Upper lobe of left lung (tissue), 6 donors: ENCODE measurements around the gene RBM42. TPM values are rescaled to one million over a fixed set of nuclear protein-coding genes. Genes with fewer than 3 reads are reported as not detected.

Source experiments
- ATAC-seq, 2 donors: fragments of 200-7000 bp; cut with Tn5 transposase; one replicate each; pipeline ENCODE4 v1.9.1; 2022; ENCODE audit warnings: mild to moderate bottlenecking in 2 of 2, moderate library complexity in 2 of 2; ENCODE audit not compliant: low FRiP score in 2 of 2
- DNase-seq, 2 donors: peaks; one replicate each; pipeline ENCODE4 v3.0.0-alpha.2; 2019 to 2020
- H3K27ac ChIP-seq, 4 donors: fragments of 200-600 bp; sonication (generic); one replicate each; pipeline ENCODE4 v1.5.1; 2016 to 2019
- H3K27me3 ChIP-seq, 4 donors: fragments of 200-600 bp; sonication (generic); one replicate each; pipeline ENCODE4 v1.5.1; 2017 to 2019
- H3K36me3 ChIP-seq, 4 donors: fragments of 200-600 bp; sonication (generic); one replicate each; pipeline ENCODE4 v1.5.1; 2016 to 2019
- H3K4me1 ChIP-seq, 4 donors: fragments of 200-600 bp; sonication (generic); one replicate each; pipeline ENCODE4 v1.5.1; 2018 to 2019
- H3K4me3 ChIP-seq, 4 donors: fragments of 200-600 bp; sonication (generic); one replicate each; pipeline ENCODE4 v1.5.1; 2017 to 2019; ENCODE audit warnings: mild to moderate bottlenecking in 2 of 4, moderate library complexity in 1 of 4
- H3K9me3 ChIP-seq, 4 donors: fragments of 200-600 bp; sonication (generic); one replicate each; pipeline ENCODE4 v1.5.1; 2018 to 2019
- EP300 ChIP-seq, 4 donors: sonication (generic); formaldehyde crosslinking; IDR thresholded peaks; one replicate each; pipeline ENCODE4 v1.5.1; 2017; ENCODE audit warnings: antibody characterized with exemption in 4 of 4, control low read depth in 2 of 4
- POLR2A ChIP-seq, 4 donors: fragments of 450-650 bp; IDR thresholded peaks; one replicate each; pipeline ENCODE4 v1.5.1; 2016 to 2017; ENCODE audit warnings: antibody characterized with exemption in 4 of 4, mild to moderate bottlenecking in 2 of 4
- POLR2AphosphoS5 ChIP-seq, 2 donors: sonication (generic); formaldehyde crosslinking; IDR thresholded peaks; one replicate each; pipeline ENCODE4 v1.5.1; 2017; ENCODE audit warnings: antibody characterized with exemption in 2 of 2
- WGBS, 2 donors: methylation state at CpG; one replicate each; pipeline ENCODE4 v1.1.5; 2017 to 2018; 5-methylcytosine and 5-hydroxymethylcytosine counted together
- total RNA-seq, 6 donors: library from RNA; depleted of rRNA in 4 of 6; stranded (reverse); fragments of >200 nt in 4 of 6; gene quantifications; one replicate each; pipeline versions ENCODE4 v1.1.0 to v1.2.1, GENCODE V29; 2016 to 2021
- TF ChIP-seq, protein P1 (sequence below), 6 experiments: fragments of 450-650 bp in 4 of 6; fragments of 200-600 bp in 2 of 6; sonication (generic) in 2 of 6; IDR thresholded peaks; one replicate each; pipeline ENCODE4 v1.5.1; 2016 to 2019; ENCODE audit warnings: antibody characterized with exemption in 6 of 6
- donor health status: DM: no; HTN: no; CAD: no; lungs with moderate emphysema.
- donor health status: DM: no; HTN: yes; CAD: no; lungs with severe emphysema.

RBM42 gene
- total RNA-seq, 6 donors from 2014 or later, result 37.7 to 80.3 (median 71.3) TPM

DNA sequence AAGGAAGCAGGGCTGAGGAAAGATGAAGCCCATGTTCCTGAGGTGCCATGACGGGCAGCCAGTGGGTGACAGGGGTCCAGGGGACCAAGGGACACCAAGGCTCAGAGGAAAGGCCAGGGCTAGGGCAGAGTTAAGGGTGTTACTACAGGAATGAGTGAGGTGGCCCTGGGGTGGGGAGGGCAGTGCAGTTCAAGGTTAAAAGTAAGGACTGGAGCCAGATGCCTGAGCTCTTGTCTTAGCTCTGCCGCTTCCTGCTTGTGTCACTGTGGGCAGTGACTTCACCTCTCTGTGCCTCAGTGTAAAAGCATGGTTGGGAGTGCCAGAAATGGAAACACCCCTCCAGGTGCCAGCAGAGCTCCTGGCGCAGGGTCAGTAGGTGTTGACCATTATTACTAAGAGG, 7.8 kb downstream of the RBM42 start:
- no peak overlapping the region for H3K27ac ChIP-seq
- ATAC-seq, result no peak
- peaks cover 0 to 6% (median 4%) of the 10 kb centered on the region in 4 donors for H3K4me1 ChIP-seq
- WGBS, 2 donors, result 98 to 100% methylated on average over 3 of the region's 3 CpGs
- H3K9me3 ChIP-seq, result no peaks in the 10 kb centered on the region
- no peak overlapping the region for H3K4me3 ChIP-seq
- H3K27me3 ChIP-seq, result no peaks in the 10 kb centered on the region
- H3K36me3 ChIP-seq, result peaks cover 41 to 67% (median 65%) of the 10 kb centered on the region in 4 donors
- no peak for DNase-seq
- TF ChIP-seq, protein P1, sequence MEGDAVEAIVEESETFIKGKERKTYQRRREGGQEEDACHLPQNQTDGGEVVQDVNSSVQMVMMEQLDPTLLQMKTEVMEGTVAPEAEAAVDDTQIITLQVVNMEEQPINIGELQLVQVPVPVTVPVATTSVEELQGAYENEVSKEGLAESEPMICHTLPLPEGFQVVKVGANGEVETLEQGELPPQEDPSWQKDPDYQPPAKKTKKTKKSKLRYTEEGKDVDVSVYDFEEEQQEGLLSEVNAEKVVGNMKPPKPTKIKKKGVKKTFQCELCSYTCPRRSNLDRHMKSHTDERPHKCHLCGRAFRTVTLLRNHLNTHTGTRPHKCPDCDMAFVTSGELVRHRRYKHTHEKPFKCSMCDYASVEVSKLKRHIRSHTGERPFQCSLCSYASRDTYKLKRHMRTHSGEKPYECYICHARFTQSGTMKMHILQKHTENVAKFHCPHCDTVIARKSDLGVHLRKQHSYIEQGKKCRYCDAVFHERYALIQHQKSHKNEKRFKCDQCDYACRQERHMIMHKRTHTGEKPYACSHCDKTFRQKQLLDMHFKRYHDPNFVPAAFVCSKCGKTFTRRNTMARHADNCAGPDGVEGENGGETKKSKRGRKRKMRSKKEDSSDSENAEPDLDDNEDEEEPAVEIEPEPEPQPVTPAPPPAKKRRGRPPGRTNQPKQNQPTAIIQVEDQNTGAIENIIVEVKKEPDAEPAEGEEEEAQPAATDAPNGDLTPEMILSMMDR (IDR thresholded peaks at IDR 0.05), result no peak
- no peak for TF ChIP-seq POLR2A (IDR thresholded peaks at IDR 0.05)
- no peak for TF ChIP-seq POLR2AphosphoS5 (IDR thresholded peaks at IDR 0.05)
- TF ChIP-seq EP300 (IDR thresholded peaks at IDR 0.05), result no peak

DNA sequence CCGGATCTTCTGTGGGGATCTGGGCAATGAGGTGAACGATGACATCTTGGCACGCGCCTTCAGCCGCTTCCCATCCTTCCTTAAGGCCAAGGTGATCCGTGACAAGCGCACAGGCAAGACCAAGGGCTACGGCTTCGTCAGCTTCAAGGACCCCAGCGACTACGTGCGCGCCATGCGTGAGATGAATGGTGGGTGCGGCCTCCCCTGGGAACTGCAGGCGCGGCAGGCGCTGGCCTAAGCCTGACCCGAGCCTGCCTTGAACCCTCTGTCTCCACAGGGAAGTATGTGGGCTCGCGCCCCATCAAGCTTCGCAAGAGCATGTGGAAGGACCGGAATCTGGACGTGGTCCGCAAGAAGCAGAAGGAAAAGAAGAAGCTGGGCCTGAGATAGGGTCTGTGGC, 8.3 kb downstream of the RBM42 start:
- no peak for ATAC-seq
- TF ChIP-seq, protein P1 (IDR thresholded peaks at IDR 0.05), result no peak
- TF ChIP-seq POLR2AphosphoS5 (IDR thresholded peaks at IDR 0.05) (no peak), EP300 (IDR thresholded peaks at IDR 0.05) (no peak), POLR2A (IDR thresholded peaks at IDR 0.05) (no peak)
- peak in 1 of 2 donors; percentile 54 for DNase-seq
- 95 to 96% methylated on average over 23 to 25 of the region's 25 CpGs for WGBS, 2 donors
- Histone ChIP-seq H3K27ac (no peak overlapping the region), H3K9me3 (no peaks in the 10 kb centered on the region), H3K4me3 (no peak overlapping the region), H3K4me1 (peaks cover 5 to 11% (median 9%) of the 10 kb centered on the region in 4 donors), H3K27me3 (no peaks in the 10 kb centered on the region), H3K36me3 (peaks cover 38 to 62% (median 60%) of the 10 kb centered on the region in 4 donors)

- Histone ChIP-seq H3K27me3 (no peaks in the 10 kb centered on the region), H3K36me3 (peaks cover 21 to 41% (median 39%) of the 10 kb centered on the region in 4 donors), H3K9me3 (no peaks in the 10 kb centered on the region), H3K4me3 (no peak overlapping the region), H3K4me1 (peaks cover 13 to 22% (median 18%) of the 10 kb centered on the region in 4 donors), H3K27ac (no peak overlapping the region)
- WGBS, 2 donors, result 64 to 74% methylated on average over 6 of the region's 6 CpGs
- ATAC-seq, result no peak
- TF ChIP-seq EP300 (IDR thresholded peaks at IDR 0.05) (no peak), POLR2A (IDR thresholded peaks at IDR 0.05) (no peak), POLR2AphosphoS5 (IDR thresholded peaks at IDR 0.05) (no peak)
- TF ChIP-seq, protein P1 (IDR thresholded peaks at IDR 0.05), result no peak
- DNase-seq, result no peak
Measured at GRCh38 chr19:35639321-35639639, 10.4 kb downstream of the RBM42 start.

GRCh38 chr19:35639863-35640262, 11.0 kb downstream of the RBM42 start:
- H3K36me3 ChIP-seq, result peaks cover 16 to 35% (median 33%) of the 10 kb centered on the region in 4 donors
- ATAC-seq (no peak), DNase-seq (no peak)
- H3K4me1 ChIP-seq, result peaks cover 16 to 28% (median 22%) of the 10 kb centered on the region in 4 donors
- H3K27me3 ChIP-seq, result no peaks in the 10 kb centered on the region
- no peak overlapping the region for H3K27ac ChIP-seq
- TF ChIP-seq EP300 (IDR thresholded peaks at IDR 0.05) (no peak), POLR2A (IDR thresholded peaks at IDR 0.05) (no peak), POLR2AphosphoS5 (IDR thresholded peaks at IDR 0.05) (no peak)
- TF ChIP-seq, protein P1 (IDR thresholded peaks at IDR 0.05), result no peak
- H3K4me3 ChIP-seq, result no peak overlapping the region
- 84 to 91% methylated on average over 7 to 8 of the region's 8 CpGs for WGBS, 2 donors
- no peaks in the 10 kb centered on the region for H3K9me3 ChIP-seq

DNA sequence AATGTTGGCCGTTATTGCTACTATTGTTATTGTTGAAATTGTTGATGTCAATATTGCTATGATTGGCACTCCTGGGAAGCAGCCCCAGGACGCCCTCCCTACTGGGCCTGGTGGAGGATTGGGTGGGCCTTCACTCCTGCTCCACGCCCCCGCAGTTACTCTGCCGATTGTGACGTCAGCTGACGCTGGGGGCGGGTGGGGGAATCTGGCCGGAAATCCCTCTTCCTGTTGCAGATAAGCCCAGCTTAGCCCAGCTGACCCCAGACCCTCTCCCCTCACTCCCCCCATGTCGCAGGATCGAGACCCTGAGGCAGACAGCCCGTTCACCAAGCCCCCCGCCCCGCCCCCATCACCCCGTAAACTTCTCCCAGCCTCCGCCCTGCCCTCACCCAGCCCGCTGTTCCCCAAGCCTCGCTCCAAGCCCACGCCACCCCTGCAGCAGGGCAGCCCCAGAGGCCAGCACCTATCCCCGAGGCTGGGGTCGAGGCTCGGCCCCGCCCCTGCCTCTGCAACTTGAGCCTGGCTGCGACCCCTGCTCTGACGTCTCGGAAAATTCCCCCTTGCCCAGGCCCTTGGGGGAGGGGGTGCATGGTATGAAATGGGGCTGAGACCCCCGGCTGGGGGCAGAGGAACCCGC, 12.8 kb downstream of the RBM42 start, which contains the start of gene ETV2:
TSS of gene ETV2 (plus strand) at position 231 of the 637 bp plus-strand sequence. CDS start 716 bp downstream, outside the sequence.
- H3K27me3 ChIP-seq, result no peaks in the 10 kb centered on the region
- 19 to 27% methylated on average over 16 to 28 of the region's 28 CpGs for WGBS, 2 donors
- H3K4me1 ChIP-seq, result peaks cover 23 to 34% (median 30%) of the 10 kb centered on the region in 4 donors
- peak; percentile 26 to 70 for DNase-seq
- H3K36me3 ChIP-seq, result peaks cover 11 to 17% (median 16%) of the 10 kb centered on the region in 4 donors
- no peak for ATAC-seq
- H3K27ac ChIP-seq, result peak within 1 kb of the TSS in 1 of 4 donors; percentile 13
- TF ChIP-seq POLR2A (IDR thresholded peaks at IDR 0.05), result no peak
- TF ChIP-seq, protein P1 (IDR thresholded peaks at IDR 0.05), result no peak
- TF ChIP-seq POLR2AphosphoS5 (IDR thresholded peaks at IDR 0.05), result no peak
- no peak for TF ChIP-seq EP300 (IDR thresholded peaks at IDR 0.05)
- no peaks in the 10 kb centered on the region for H3K9me3 ChIP-seq
- H3K4me3 ChIP-seq, result peak within 1 kb of the TSS in 1 of 4 donors; percentile 2
